Lower leg skin (tissue), 3 donors: ENCODE results near the gene ZFAND2A.

Source experiments
- POLR2A ChIP-seq, 2 donors: fragments of 450-650 bp; IDR thresholded peaks; one replicate each; pipeline ENCODE4 v1.6.1; 2016 to 2017; ENCODE audit warnings: antibody characterized with exemption in 2 of 2, mild to moderate bottlenecking in 1 of 2, moderate library complexity in 1 of 2
- TF ChIP-seq, protein P1 (sequence below), 3 donors: fragments of 450-650 bp; IDR thresholded peaks; one replicate each; pipeline ENCODE4 v1.5.1; 2016; ENCODE audit warnings: antibody characterized with exemption in 3 of 3, mild to moderate bottlenecking in 3 of 3, moderate library complexity in 2 of 3

DNA sequence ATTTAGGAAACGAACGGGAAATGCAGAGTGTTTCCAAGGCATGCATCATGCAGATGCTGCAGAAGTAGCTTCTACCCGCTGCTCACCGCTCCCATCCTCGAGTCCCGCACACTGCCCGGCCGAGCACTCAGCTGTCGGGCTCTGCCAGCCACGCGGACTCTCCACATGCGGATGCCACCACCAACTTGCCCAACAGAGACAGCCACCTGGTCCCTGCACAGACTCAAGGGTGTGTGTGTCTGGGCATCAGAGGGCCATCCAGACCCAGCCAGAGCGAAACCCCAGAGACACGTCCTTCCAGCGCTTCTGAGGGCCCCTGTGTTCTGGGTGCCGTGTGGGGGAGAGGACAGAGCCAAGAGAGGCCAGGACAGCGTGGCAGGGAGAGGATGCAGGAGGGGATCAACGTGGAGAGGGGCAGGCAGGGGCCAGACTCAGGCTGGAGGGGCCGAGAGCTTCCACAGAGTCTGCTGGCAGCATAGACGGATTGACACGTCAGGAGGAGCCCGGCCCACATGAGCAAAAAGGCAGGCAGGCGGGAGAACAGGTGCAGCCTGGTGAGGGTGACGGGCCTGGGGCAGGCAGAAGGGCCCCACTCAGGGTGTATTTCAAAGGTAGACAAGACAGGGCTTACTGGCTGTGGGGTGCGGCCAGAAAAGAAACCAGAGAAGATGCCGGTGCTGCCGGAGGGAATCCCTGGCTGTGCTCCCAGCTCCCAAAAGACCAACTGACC, 53.8 kb downstream of the ZFAND2A start:
- TF ChIP-seq, protein P1, sequence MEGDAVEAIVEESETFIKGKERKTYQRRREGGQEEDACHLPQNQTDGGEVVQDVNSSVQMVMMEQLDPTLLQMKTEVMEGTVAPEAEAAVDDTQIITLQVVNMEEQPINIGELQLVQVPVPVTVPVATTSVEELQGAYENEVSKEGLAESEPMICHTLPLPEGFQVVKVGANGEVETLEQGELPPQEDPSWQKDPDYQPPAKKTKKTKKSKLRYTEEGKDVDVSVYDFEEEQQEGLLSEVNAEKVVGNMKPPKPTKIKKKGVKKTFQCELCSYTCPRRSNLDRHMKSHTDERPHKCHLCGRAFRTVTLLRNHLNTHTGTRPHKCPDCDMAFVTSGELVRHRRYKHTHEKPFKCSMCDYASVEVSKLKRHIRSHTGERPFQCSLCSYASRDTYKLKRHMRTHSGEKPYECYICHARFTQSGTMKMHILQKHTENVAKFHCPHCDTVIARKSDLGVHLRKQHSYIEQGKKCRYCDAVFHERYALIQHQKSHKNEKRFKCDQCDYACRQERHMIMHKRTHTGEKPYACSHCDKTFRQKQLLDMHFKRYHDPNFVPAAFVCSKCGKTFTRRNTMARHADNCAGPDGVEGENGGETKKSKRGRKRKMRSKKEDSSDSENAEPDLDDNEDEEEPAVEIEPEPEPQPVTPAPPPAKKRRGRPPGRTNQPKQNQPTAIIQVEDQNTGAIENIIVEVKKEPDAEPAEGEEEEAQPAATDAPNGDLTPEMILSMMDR (IDR thresholded peaks at IDR 0.05), result no peak
- no peak for TF ChIP-seq POLR2A (IDR thresholded peaks at IDR 0.05)
